WTC11 (cell line): ENCODE data around the gene BEGAIN. TPM values are rescaled to one million over a fixed set of nuclear protein-coding genes. Genes with fewer than 3 reads are reported as not detected.

Experiments
- ATAC-seq: fragments of 200-7000 bp; cut with Tn5 transposase; 2 replicates; pipeline ENCODE4 v1.10.0; 2021; ENCODE audit warnings: mild to moderate bottlenecking, moderate library complexity
- CTCF ChIA-PET: fragments of 300-600 bp; sonication (Branson Sonifier 250); formaldehyde crosslinking; loops from one replicate; lab custom pipeline; 2021; ENCODE audit warnings: antibody characterized with exemption; lab: Charles Lee
- POLR2A ChIA-PET: fragments of 350-600 bp; sonication (Branson Sonifier 250); formaldehyde crosslinking; loops from one replicate; lab custom pipeline; 2021; ENCODE audit warnings: antibody characterized with exemption; lab: Charles Lee
- DNase-seq: peaks from one replicate; pipeline ENCODE4 v3.0.0; 2021; ENCODE audit warnings: low spot score
- H3K27ac Mint-ChIP-seq: 2 replicates; pipeline ENCODE4 v1.8.0; 2021; ENCODE audit warnings: mixed read lengths
- H3K27me3 Mint-ChIP-seq: 2 replicates; pipeline ENCODE4 v1.8.0; 2021; ENCODE audit warnings: low read depth, mild to moderate bottlenecking, moderate library complexity, mixed read lengths
- H3K36me3 Mint-ChIP-seq: 2 replicates; pipeline ENCODE4 v1.8.0; 2021; ENCODE audit warnings: mixed read lengths
- H3K4me1 Mint-ChIP-seq: 2 replicates; pipeline ENCODE4 v1.8.0; 2022; ENCODE audit warnings: mixed read lengths
- H3K4me3 Mint-ChIP-seq: 2 replicates; pipeline ENCODE4 v1.8.0; 2021; ENCODE audit warnings: mild to moderate bottlenecking, moderate library complexity, mixed read lengths
- H3K9me3 Mint-ChIP-seq: 2 replicates; pipeline ENCODE4 v1.8.0; 2021; ENCODE audit warnings: mixed read lengths
- ESRRA ChIP-seq: sonication (generic); formaldehyde crosslinking; IDR thresholded peaks from 2 replicates; pipeline ENCODE4 v1.8.1; 2022; ENCODE audit warnings: mild to moderate bottlenecking, missing genetic modification reagents, borderline replicate concordance
- GRHL2 ChIP-seq: fragments of 250-450 bp; sonication (Bioruptor Pico); IDR thresholded peaks from 2 replicates; pipeline ENCODE4 v1.8.0; 2022; ENCODE audit warnings: mild to moderate bottlenecking, moderate library complexity; ENCODE audit not compliant: insufficient replicate concordance, severe bottlenecking
- HMGXB4 ChIP-seq: sonication (generic); formaldehyde crosslinking; IDR thresholded peaks from 2 replicates; pipeline ENCODE4 v1.8.1; 2023; ENCODE audit warnings: mild to moderate bottlenecking, moderate library complexity, missing genetic modification reagents
- KAT7 ChIP-seq: sonication (generic); formaldehyde crosslinking; IDR thresholded peaks from 2 replicates; pipeline ENCODE4 v1.8.1; 2023; ENCODE audit warnings: missing genetic modification reagents, mild to moderate bottlenecking, borderline replicate concordance
- NFATC4 ChIP-seq: fragments of 250-450 bp; sonication (Bioruptor Pico); IDR thresholded peaks from 2 replicates; pipeline ENCODE4 v1.9.0; 2021; ENCODE audit warnings: mild to moderate bottlenecking
- RELA ChIP-seq: sonication (generic); formaldehyde crosslinking; IDR thresholded peaks from 2 replicates; pipeline ENCODE4 v1.8.1; 2022; ENCODE audit warnings: missing genetic modification reagents, mild to moderate bottlenecking, borderline replicate concordance
- SOX15 ChIP-seq: fragments of 250-450 bp; sonication (Bioruptor Pico); IDR thresholded peaks from 2 replicates; pipeline ENCODE4 v1.9.0; 2021; ENCODE audit warnings: mild to moderate bottlenecking
- TEAD1 ChIP-seq: sonication (generic); formaldehyde crosslinking; IDR thresholded peaks from 2 replicates; pipeline ENCODE4 v1.8.0; 2022; ENCODE audit warnings: mild to moderate bottlenecking, missing genetic modification reagents
- TEAD4 ChIP-seq: sonication (generic); formaldehyde crosslinking; IDR thresholded peaks from 2 replicates; pipeline ENCODE4 v1.8.0; 2022; ENCODE audit warnings: mild to moderate bottlenecking, missing genetic modification reagents
- USF1 ChIP-seq: sonication (generic); formaldehyde crosslinking; IDR thresholded peaks from 2 replicates; pipeline ENCODE4 v1.8.0; 2022; ENCODE audit warnings: mild to moderate bottlenecking, missing genetic modification reagents
- ZBTB43 ChIP-seq: sonication (generic); formaldehyde crosslinking; IDR thresholded peaks from 2 replicates; pipeline ENCODE4 v1.8.1; 2023; ENCODE audit warnings: mild to moderate bottlenecking, missing genetic modification reagents
- ZNF232 ChIP-seq: sonication (generic); formaldehyde crosslinking; IDR thresholded peaks from 2 replicates; pipeline ENCODE4 v1.8.0; 2022; ENCODE audit warnings: mild to moderate bottlenecking, missing genetic modification reagents
- ZNF281 ChIP-seq: sonication (generic); formaldehyde crosslinking; IDR thresholded peaks from 2 replicates; pipeline ENCODE4 v1.8.0; 2023; ENCODE audit warnings: mild to moderate bottlenecking, missing genetic modification reagents
- ZNF416 ChIP-seq: fragments of 250-450 bp; sonication (Bioruptor Pico); IDR thresholded peaks from 2 replicates; pipeline ENCODE4 v1.9.0; 2021; ENCODE audit warnings: mild to moderate bottlenecking, inconsistent platforms
- ZNF425 ChIP-seq: fragments of 250-450 bp; sonication (Bioruptor Pico); conservative IDR thresholded peaks from 2 replicates; pipeline ENCODE4 v1.9.0; 2021; ENCODE audit warnings: mild to moderate bottlenecking
- ZNF532 ChIP-seq: fragments of 250-450 bp; sonication (Bioruptor Pico); IDR thresholded peaks from 2 replicates; pipeline ENCODE4 v1.9.0; 2021; ENCODE audit warnings: mild to moderate bottlenecking, borderline replicate concordance
- total RNA-seq: library from RNA; stranded (reverse); gene quantifications from 3 replicates; pipeline ENCODE4 v1.2.3, GENCODE V29; 2021

Gene BEGAIN
- total RNA-seq, 1 experiment from 2014 or later = 1.3 TPM

GRCh38 chr14:100524233-100524932 is 62.8 kb downstream of the BEGAIN start (continued):
- no peak for TF ChIP-seq ZNF532 (CRISPR knock-in tag)
- TF ChIP-seq SOX15 (CRISPR knock-in tag) = no peak
- no peak for TF ChIP-seq RELA (CRISPR knock-in tag)
- no peak for TF ChIP-seq ZNF416 (CRISPR knock-in tag)

- Mint-ChIP-seq H3K27me3 (no peaks in the 10 kb centered on the region), H3K9me3 (no peaks in the 10 kb centered on the region), H3K36me3 (no peaks in the 10 kb centered on the region), H3K27ac (no peak overlapping the region), H3K4me1 (peaks cover 2% of the 10 kb centered on the region; the same call in 1 of the 2 replicates), H3K4me3 (no peak overlapping the region)
- DNase-seq = no peak
- ChIA-PET CTCF (interaction anchor here (1.2 to 7.1 kb wide), 11 partner anchors 35 to 140 kb away, joined by 3 to 153 read pairs (median 16); no protein-coding TSS in a partner anchor), POLR2A (no interaction called here)
- TF ChIP-seq ZBTB43 (CRISPR knock-in tag) (no peak), USF1 (CRISPR knock-in tag) (no peak)
- ATAC-seq = no peak
Observed at GRCh38 chr14:100523843-100524169, 63.4 kb downstream of the BEGAIN start.

GRCh38 chr14:100523131-100523842 is 63.9 kb downstream of the BEGAIN start:
- H3K27ac Mint-ChIP-seq = no peak overlapping the region
- TF ChIP-seq TEAD4 (CRISPR knock-in tag) (no peak), ESRRA (no peak), TEAD1 (no peak), HMGXB4 (CRISPR knock-in tag) (no peak), KAT7 (CRISPR knock-in tag) (no peak), GRHL2 (CRISPR knock-in tag) (no peak), ZNF425 (CRISPR knock-in tag) (no peak), NFATC4 (no peak), ZNF232 (CRISPR knock-in tag) (no peak), ZNF281 (no peak), USF1 (CRISPR knock-in tag) (no peak)

More at GRCh38 chr14:100523131-100523842, 63.9 kb downstream of the BEGAIN start:
- H3K36me3 Mint-ChIP-seq = no peaks in the 10 kb centered on the region
- H3K9me3 Mint-ChIP-seq = no peaks in the 10 kb centered on the region
- peaks cover 2% of the 10 kb centered on the region; the same call in 1 of the 2 replicates for H3K4me1 Mint-ChIP-seq
- DNase-seq (peak; percentile 4), ATAC-seq (no peak)
- ChIA-PET CTCF (interaction anchor here (1.1 to 7.1 kb wide), 6 partner anchors 36 to 136 kb away, joined by 3 to 153 read pairs (median 7); no protein-coding TSS in a partner anchor), POLR2A (no interaction called here)
- H3K4me3 Mint-ChIP-seq = no peak overlapping the region
- no peaks in the 10 kb centered on the region for H3K27me3 Mint-ChIP-seq
